Stimulated activated CD8-positive, alpha-beta memory T cell treated with anti-CD3 and anti-CD28 coated beads, Interleukin-2, amount 100 ng/mL, for 48 hours (primary cell): ENCODE data around the gene CD247.

Experiments
- DNase-seq, 2 donors: peaks; one replicate each; pipeline ENCODE4 v3.0.0-alpha.2; 2020; ENCODE audit warnings: low read depth in 2 of 2

CD247 gene

GRCh38 chr1:167542109-167543032 is 24.0 kb upstream of the CD247 start:
- no peak for DNase-seq

GRCh38 chr1:167541610-167542009 is 23.3 kb upstream of the CD247 start:
- no peak for DNase-seq

- DNase-seq = no peak
Measured at GRCh38 chr1:167541003-167541402, 22.7 kb upstream of the CD247 start.

GRCh38 chr1:167538657-167539056 is 20.3 kb upstream of the CD247 start:
- DNase-seq = no peak

- peak; percentile 36 to 41 for DNase-seq
Measured at GRCh38 chr1:167533851-167534300, 15.5 kb upstream of the CD247 start.

- DNase-seq = no peak
Measured at GRCh38 chr1:167532964-167533824, 14.9 kb upstream of the CD247 start.

- DNase-seq = no peak
Measured at GRCh38 chr1:167532375-167532774, 14.0 kb upstream of the CD247 start.

GRCh38 chr1:167529829-167530474 is 11.6 kb upstream of the CD247 start:
- no peak for DNase-seq

- no peak for DNase-seq
Measured at GRCh38 chr1:167528057-167528728, 9.9 kb upstream of the CD247 start.

- no peak for DNase-seq
Measured at GRCh38 chr1:167526667-167527383, 8.5 kb upstream of the CD247 start.

- no peak for DNase-seq
Measured at GRCh38 chr1:167524651-167525050, 6.3 kb upstream of the CD247 start.

GRCh38 chr1:167522246-167522645 is 3.9 kb upstream of the CD247 start:
- no peak for DNase-seq

GRCh38 chr1:167520711-167521206 is 2.4 kb upstream of the CD247 start:
- no peak for DNase-seq

GRCh38 chr1:167517535-167518330 is 596 bp downstream of the CD247 start:
- DNase-seq = peak; percentile 85 to 86

GRCh38 chr1:167516404-167517388 is 1.6 kb downstream of the CD247 start:
- DNase-seq = no peak

- no peak for DNase-seq
Measured at GRCh38 chr1:167515893-167516321, 2.4 kb downstream of the CD247 start.

GRCh38 chr1:167515461-167515860 is 2.9 kb downstream of the CD247 start:
- no peak for DNase-seq

- DNase-seq = no peak
Measured at GRCh38 chr1:167514288-167514687, 4.0 kb downstream of the CD247 start.
